A549 (cell line): ENCODE data around the gene PMP22.

ENCODE experiments used
- CBX8 ChIP-seq: fragments of 200-600 bp; sonication (generic); IDR thresholded peaks from 2 replicates; pipeline ENCODE4 v1.6.1; 2016
- PBX3 ChIP-seq: IDR thresholded peaks from 2 replicates; pipeline ENCODE4 v1.6.1; 2012
- POLR2A ChIP-seq: IDR thresholded peaks from 2 replicates; pipeline ENCODE4 v1.6.1; 2012; ENCODE audit warnings: mild to moderate bottlenecking, low read length
- RAD21 ChIP-seq, 2 experiments: fragments of >200 bp in 1 of 2; sonication (Bioruptor Twin) in 1 of 2; formaldehyde crosslinking in 1 of 2; IDR thresholded peaks in 1 of 2; conservative IDR thresholded peaks in 1 of 2; 2 replicates in 1 of 2; 3 replicates in 1 of 2; pipeline ENCODE4 v1.6.1; 2012 to 2018; ENCODE audit warnings: inconsistent platforms in 1 of 2
- RCOR1 ChIP-seq: fragments of 150-350 bp; IDR thresholded peaks from 2 replicates; pipeline ENCODE4 v1.6.1; 2014; ENCODE audit warnings: antibody characterized with exemption, low read length, low read depth
- REST ChIP-seq: fragments of 200-600 bp; sonication (generic); IDR thresholded peaks from 2 replicates; pipeline ENCODE4 v1.6.1; 2016; ENCODE audit warnings: antibody characterized with exemption, mild to moderate bottlenecking, moderate library complexity
- RFX5 ChIP-seq: fragments of 450-650 bp; IDR thresholded peaks from 2 replicates; pipeline ENCODE4 v1.7.1; 2014; ENCODE audit warnings: antibody characterized with exemption, mild to moderate bottlenecking, moderate library complexity
- SMC3 ChIP-seq: fragments of >200 bp; sonication (Bioruptor Twin); formaldehyde crosslinking; IDR thresholded peaks from 3 replicates; pipeline ENCODE4 v1.6.1; 2018; ENCODE audit warnings: inconsistent platforms
- TFCP2L1 ChIP-seq: fragments of 250-450 bp; sonication (Bioruptor Pico); IDR thresholded peaks from 2 replicates; pipeline ENCODE4 v1.5.0; 2021; ENCODE audit warnings: mild to moderate bottlenecking
- TF ChIP-seq, protein P1 (sequence below): fragments of >200 bp; sonication (Bioruptor Twin); formaldehyde crosslinking; IDR thresholded peaks from 3 replicates; pipeline ENCODE4 v1.5.1; 2016

DNA sequence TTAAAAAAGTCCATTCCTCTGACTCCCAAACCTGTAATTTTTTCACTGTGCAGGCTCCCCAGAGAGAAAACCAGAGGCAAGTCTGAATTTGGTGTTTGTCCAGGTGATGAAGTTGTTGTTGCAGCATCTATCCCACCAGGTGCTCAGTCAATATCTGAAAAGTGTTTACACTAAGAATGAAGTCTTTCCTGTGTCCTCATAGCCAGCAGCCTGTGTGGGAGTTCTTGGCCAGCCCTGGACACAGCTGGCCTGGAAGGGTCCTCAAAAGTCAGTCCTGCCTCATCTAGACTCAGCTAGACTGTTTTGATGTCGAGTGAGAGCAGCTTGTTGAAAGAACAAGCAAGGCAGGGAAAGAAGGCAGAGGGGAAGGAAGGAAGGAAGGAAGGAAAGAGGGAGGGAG, 3.3 kb upstream of the PMP22 start:
- TF ChIP-seq, protein P1, sequence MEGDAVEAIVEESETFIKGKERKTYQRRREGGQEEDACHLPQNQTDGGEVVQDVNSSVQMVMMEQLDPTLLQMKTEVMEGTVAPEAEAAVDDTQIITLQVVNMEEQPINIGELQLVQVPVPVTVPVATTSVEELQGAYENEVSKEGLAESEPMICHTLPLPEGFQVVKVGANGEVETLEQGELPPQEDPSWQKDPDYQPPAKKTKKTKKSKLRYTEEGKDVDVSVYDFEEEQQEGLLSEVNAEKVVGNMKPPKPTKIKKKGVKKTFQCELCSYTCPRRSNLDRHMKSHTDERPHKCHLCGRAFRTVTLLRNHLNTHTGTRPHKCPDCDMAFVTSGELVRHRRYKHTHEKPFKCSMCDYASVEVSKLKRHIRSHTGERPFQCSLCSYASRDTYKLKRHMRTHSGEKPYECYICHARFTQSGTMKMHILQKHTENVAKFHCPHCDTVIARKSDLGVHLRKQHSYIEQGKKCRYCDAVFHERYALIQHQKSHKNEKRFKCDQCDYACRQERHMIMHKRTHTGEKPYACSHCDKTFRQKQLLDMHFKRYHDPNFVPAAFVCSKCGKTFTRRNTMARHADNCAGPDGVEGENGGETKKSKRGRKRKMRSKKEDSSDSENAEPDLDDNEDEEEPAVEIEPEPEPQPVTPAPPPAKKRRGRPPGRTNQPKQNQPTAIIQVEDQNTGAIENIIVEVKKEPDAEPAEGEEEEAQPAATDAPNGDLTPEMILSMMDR = no peak
- TF ChIP-seq RAD21 (conservative IDR thresholded peaks at IDR 0.05 in 1 of 2, IDR thresholded peaks at IDR 0.05 in 1 of 2) = no peak
- no peak for TF ChIP-seq RFX5
- TF ChIP-seq TFCP2L1 = no peak
- TF ChIP-seq REST = no peak
- TF ChIP-seq SMC3 = no peak
- TF ChIP-seq PBX3 = no peak
- no peak for TF ChIP-seq POLR2A
- TF ChIP-seq RCOR1 = no peak
- no peak for TF ChIP-seq CBX8
